HG02571 (cell line): ENCODE results near the gene EIF2S1.

Experiments
- ATAC-seq: cut with Tn5 transposase; IDR thresholded peaks from one replicate; pipeline ENCODE4 v1.9.1; 2021; ENCODE audit warnings: mild to moderate bottlenecking, moderate library complexity; ENCODE audit not compliant: unreplicated experiment

Gene EIF2S1

DNA sequence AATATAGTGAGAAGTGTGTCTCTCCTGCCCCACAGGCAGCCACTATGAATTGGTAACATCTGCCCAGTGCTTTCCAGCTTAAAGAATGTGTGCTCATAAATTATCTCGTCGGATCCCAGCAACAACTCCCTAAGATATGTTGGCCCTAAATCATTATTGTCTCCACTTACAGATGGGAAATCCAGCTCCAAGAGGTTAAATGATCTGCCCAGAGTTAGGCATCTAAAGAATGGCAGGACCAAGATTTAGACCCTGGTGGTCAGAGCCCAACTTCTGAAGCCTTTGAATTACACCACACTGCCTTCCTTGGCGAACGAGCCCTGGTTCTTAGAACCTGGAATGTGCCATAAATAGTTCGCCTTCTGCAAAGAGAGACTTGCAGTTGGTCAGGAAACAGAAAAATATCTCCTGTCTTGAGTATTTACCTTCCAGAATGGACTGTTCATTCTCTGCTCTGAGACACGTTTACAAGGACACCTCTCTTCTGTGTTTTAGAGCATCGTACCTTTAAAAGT, 72.0 kb downstream of the EIF2S1 start:
- no peak for ATAC-seq

DNA sequence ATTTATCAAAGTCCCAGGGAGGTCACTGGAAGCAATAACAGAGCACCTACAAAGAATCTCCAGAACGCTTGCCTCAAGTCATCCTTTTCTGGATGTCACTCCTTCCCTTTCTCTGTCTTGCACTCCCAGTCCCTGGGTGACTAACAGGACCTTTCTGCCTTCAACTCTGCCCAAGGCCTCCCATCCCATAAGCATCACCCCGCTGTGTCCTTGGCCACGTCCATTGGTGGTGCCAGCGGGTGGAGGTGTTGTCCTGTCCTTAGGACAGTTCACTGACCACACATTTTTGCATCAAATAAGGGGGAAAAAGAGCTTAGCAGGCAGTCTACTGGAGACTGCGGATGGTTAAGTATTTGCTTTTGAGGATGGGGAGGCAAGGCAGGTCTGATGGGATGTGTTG, 75.5 kb downstream of the EIF2S1 start:
- ATAC-seq = no peak
